Measurements from ENCODE around the gene BLOC1S1. TPM values are rescaled to one million over a fixed set of nuclear protein-coding genes. Genes with fewer than 3 reads are reported as not detected.

The BLOC1S1 gene
- total RNA-seq, 1 donor from 2014 or later = 73.9 TPM

- Mint-ChIP-seq H3K36me3 (ENCODE audit: low read depth) (peaks cover under 1% of the 10 kb centered on the region), H3K4me1 (ENCODE audit: low read depth) (peaks cover 29% of the 10 kb centered on the region), H3K4me3 (ENCODE audit: low read depth) (peak overlapping the region; percentile 10), H3K9me3 (no peaks in the 10 kb centered on the region), H3K27ac (no peak overlapping the region), H3K27me3 (ENCODE audit: low read depth) (no peaks in the 10 kb centered on the region)
- intact Hi-C loops (cut with micrococcal nuclease) = loop anchor here (5.0 kb wide), 3 partner anchors 303 to 898 kb away; partner anchors contain the start of genes RPL41, RPS26 and ZC3H10
- DNase-seq (ENCODE audit: low spot score) = no peak
Observed at GRCh38 chr12:55739025-55739378, 23.2 kb downstream of the BLOC1S1 start.

- Mint-ChIP-seq H3K27ac (peak overlapping the region; percentile 77), H3K36me3 (ENCODE audit: low read depth) (peaks cover 7% of the 10 kb centered on the region), H3K27me3 (ENCODE audit: low read depth) (no peaks in the 10 kb centered on the region), H3K4me3 (ENCODE audit: low read depth) (peak overlapping the region; percentile 86), H3K9me3 (no peaks in the 10 kb centered on the region), H3K4me1 (ENCODE audit: low read depth) (peaks cover 45% of the 10 kb centered on the region)
- DNase-seq (ENCODE audit: low spot score) = no peak
- intact Hi-C loops (cut with micrococcal nuclease) = loop anchor here (2.0 kb wide), 1 partner anchor 13 kb away; the partner anchor contains the start of gene CD63
Observed at GRCh38 chr12:55741931-55742680, 26.3 kb downstream of the BLOC1S1 start.

- H3K9me3 Mint-ChIP-seq = no peaks in the 10 kb centered on the region
Observed at GRCh38 chr12:55742719-55743405, 27.0 kb downstream of the BLOC1S1 start, which contains the start of gene GDF11. GDF11 (plus strand) TSS chr12:55743122; CDS start chr12:55743317, 195 bp downstream.

GRCh38 chr12:55743406-55744339 lies 27.8 kb downstream of the BLOC1S1 start:
- no peaks in the 10 kb centered on the region for H3K27me3 Mint-ChIP-seq (ENCODE audit: low read depth)

More at GRCh38 chr12:55742719-55743405, 27.0 kb downstream of the BLOC1S1 start, which contains the start of gene GDF11:
- intact Hi-C loops (cut with micrococcal nuclease) = loop anchor here (1.0 to 2.0 kb wide), 3 partner anchors 14 to 54 kb away; partner anchors contain the start of gene CD63
- Mint-ChIP-seq H3K4me1 (ENCODE audit: low read depth) (peaks cover 38% of the 10 kb centered on the region), H3K4me3 (ENCODE audit: low read depth) (peak within 1 kb of the TSS; percentile 86), H3K27me3 (ENCODE audit: low read depth) (no peaks in the 10 kb centered on the region), H3K36me3 (ENCODE audit: low read depth) (peaks cover 11% of the 10 kb centered on the region), H3K27ac (peak within 1 kb of the TSS; percentile 77)
- peak; percentile 71 for DNase-seq (ENCODE audit: low spot score)

GRCh38 chr12:55744340-55745030 lies 28.6 kb downstream of the BLOC1S1 start:
- no peak for DNase-seq (ENCODE audit: low spot score)
- H3K36me3 Mint-ChIP-seq (ENCODE audit: low read depth) = peaks cover 21% of the 10 kb centered on the region
- H3K9me3 Mint-ChIP-seq = no peaks in the 10 kb centered on the region
- peaks cover 30% of the 10 kb centered on the region for H3K4me1 Mint-ChIP-seq (ENCODE audit: low read depth)
- no peak overlapping the region for H3K27ac Mint-ChIP-seq
- intact Hi-C loops (cut with micrococcal nuclease) = no loop called here
- H3K27me3 Mint-ChIP-seq (ENCODE audit: low read depth) = no peaks in the 10 kb centered on the region
- H3K4me3 Mint-ChIP-seq (ENCODE audit: low read depth) = peak overlapping the region; percentile 86

More at GRCh38 chr12:55743406-55744339, 27.8 kb downstream of the BLOC1S1 start:
- peaks cover 15% of the 10 kb centered on the region for H3K36me3 Mint-ChIP-seq (ENCODE audit: low read depth)
- peaks cover 32% of the 10 kb centered on the region for H3K4me1 Mint-ChIP-seq (ENCODE audit: low read depth)
- no peaks in the 10 kb centered on the region for H3K9me3 Mint-ChIP-seq
- intact Hi-C loops (cut with micrococcal nuclease) = loop anchor here (1.0 to 2.0 kb wide), 3 partner anchors 15 to 54 kb away; partner anchors contain the start of gene CD63
- peak overlapping the region; percentile 86 for H3K4me3 Mint-ChIP-seq (ENCODE audit: low read depth)
- H3K27ac Mint-ChIP-seq = peak overlapping the region; percentile 46
- DNase-seq (ENCODE audit: low spot score) = peak; percentile 49

- H3K4me1 Mint-ChIP-seq (ENCODE audit: low read depth) = peaks cover 29% of the 10 kb centered on the region
- H3K9me3 Mint-ChIP-seq = no peaks in the 10 kb centered on the region
- H3K4me3 Mint-ChIP-seq (ENCODE audit: low read depth) = peak overlapping the region; percentile 1
- no peak overlapping the region for H3K27ac Mint-ChIP-seq
- H3K27me3 Mint-ChIP-seq (ENCODE audit: low read depth) = no peaks in the 10 kb centered on the region
- peaks cover 25% of the 10 kb centered on the region for H3K36me3 Mint-ChIP-seq (ENCODE audit: low read depth)
- DNase-seq (ENCODE audit: low spot score) = no peak
- intact Hi-C loops (cut with micrococcal nuclease) = no loop called here
Observed at GRCh38 chr12:55745361-55746173, 29.7 kb downstream of the BLOC1S1 start.

- intact Hi-C loops (cut with micrococcal nuclease) = no loop called here
- no peaks in the 10 kb centered on the region for H3K9me3 Mint-ChIP-seq
- no peaks in the 10 kb centered on the region for H3K27me3 Mint-ChIP-seq (ENCODE audit: low read depth)
- H3K27ac Mint-ChIP-seq = peak overlapping the region; percentile 1
- peaks cover 28% of the 10 kb centered on the region for H3K4me1 Mint-ChIP-seq (ENCODE audit: low read depth)
- H3K4me3 Mint-ChIP-seq (ENCODE audit: low read depth) = peak overlapping the region; percentile 1
- DNase-seq (ENCODE audit: low spot score) = no peak
- peaks cover 32% of the 10 kb centered on the region for H3K36me3 Mint-ChIP-seq (ENCODE audit: low read depth)
Observed at GRCh38 chr12:55746174-55746912, 30.5 kb downstream of the BLOC1S1 start.

- Mint-ChIP-seq H3K36me3 (ENCODE audit: low read depth) (peaks cover 36% of the 10 kb centered on the region), H3K27ac (no peak overlapping the region), H3K4me3 (ENCODE audit: low read depth) (no peak overlapping the region), H3K4me1 (ENCODE audit: low read depth) (peaks cover 26% of the 10 kb centered on the region), H3K27me3 (ENCODE audit: low read depth) (no peaks in the 10 kb centered on the region), H3K9me3 (no peaks in the 10 kb centered on the region)
- intact Hi-C loops (cut with micrococcal nuclease) = no loop called here
- no peak for DNase-seq (ENCODE audit: low spot score)
Observed at GRCh38 chr12:55746913-55747231, 31.0 kb downstream of the BLOC1S1 start.

- Mint-ChIP-seq H3K4me1 (ENCODE audit: low read depth) (peaks cover 19% of the 10 kb centered on the region), H3K27me3 (ENCODE audit: low read depth) (no peaks in the 10 kb centered on the region), H3K9me3 (no peaks in the 10 kb centered on the region), H3K4me3 (ENCODE audit: low read depth) (no peak overlapping the region), H3K27ac (no peak overlapping the region), H3K36me3 (ENCODE audit: low read depth) (peaks cover 49% of the 10 kb centered on the region)
- DNase-seq (ENCODE audit: low spot score) = no peak
- intact Hi-C loops (cut with micrococcal nuclease) = no loop called here
Observed at GRCh38 chr12:55748230-55748993, 32.6 kb downstream of the BLOC1S1 start.

GRCh38 chr12:55755246-55755645 lies 39.4 kb downstream of the BLOC1S1 start:
- H3K36me3 Mint-ChIP-seq (ENCODE audit: low read depth) = peaks cover 80% of the 10 kb centered on the region
- H3K9me3 Mint-ChIP-seq = no peaks in the 10 kb centered on the region
- H3K27ac Mint-ChIP-seq = peak overlapping the region; percentile 21
- no peak overlapping the region for H3K4me3 Mint-ChIP-seq (ENCODE audit: low read depth)
- intact Hi-C loops (cut with micrococcal nuclease) = no loop called here
- DNase-seq (ENCODE audit: low spot score) = no peak
- H3K27me3 Mint-ChIP-seq (ENCODE audit: low read depth) = no peaks in the 10 kb centered on the region
- peaks cover 3% of the 10 kb centered on the region for H3K4me1 Mint-ChIP-seq (ENCODE audit: low read depth)

Data from activated T-helper 2 cell treated with anti-CD3 and anti-CD28 coated beads, Interferon-gamma antibody, Interleukin-2, Interleukin-4, amounts not matched to agents 10 μg/mL and 5 μg/mL and 100 μg/mL, durations not matched to agents 14 hours and 24 hours and 36 hours (primary cell).